ENCODE measurements around the gene CA12.

Gene CA12

GRCh38 chr15:63374686-63375520 lies 6.7 kb downstream of the CA12 start:
- DNase-seq, result no peak

- DNase-seq, result no peak
Measured at GRCh38 chr15:63373866-63374548, 7.6 kb downstream of the CA12 start.

GRCh38 chr15:63373330-63373729 lies 8.3 kb downstream of the CA12 start:
- no peak for DNase-seq

DNA sequence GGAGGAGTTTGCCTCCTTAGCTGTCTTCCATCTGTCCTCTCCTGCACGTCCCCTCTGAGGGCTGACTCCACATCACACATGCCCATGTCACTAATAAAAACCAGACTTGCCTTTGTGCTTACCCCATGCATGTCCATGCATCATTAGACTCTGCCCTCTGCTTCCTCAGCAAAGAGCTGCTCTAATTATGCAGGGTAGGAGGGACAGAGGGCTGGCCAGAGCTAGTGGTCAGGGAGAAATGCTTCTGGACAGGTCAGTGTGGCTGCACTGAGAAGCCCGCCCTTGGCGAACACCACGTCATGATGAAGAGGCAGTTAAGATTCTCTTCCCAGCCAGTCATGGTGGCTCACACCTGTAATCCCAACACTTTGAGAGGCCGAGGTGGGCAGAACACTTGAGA lies 8.9 kb downstream of the CA12 start:
- no peak for DNase-seq

DNA sequence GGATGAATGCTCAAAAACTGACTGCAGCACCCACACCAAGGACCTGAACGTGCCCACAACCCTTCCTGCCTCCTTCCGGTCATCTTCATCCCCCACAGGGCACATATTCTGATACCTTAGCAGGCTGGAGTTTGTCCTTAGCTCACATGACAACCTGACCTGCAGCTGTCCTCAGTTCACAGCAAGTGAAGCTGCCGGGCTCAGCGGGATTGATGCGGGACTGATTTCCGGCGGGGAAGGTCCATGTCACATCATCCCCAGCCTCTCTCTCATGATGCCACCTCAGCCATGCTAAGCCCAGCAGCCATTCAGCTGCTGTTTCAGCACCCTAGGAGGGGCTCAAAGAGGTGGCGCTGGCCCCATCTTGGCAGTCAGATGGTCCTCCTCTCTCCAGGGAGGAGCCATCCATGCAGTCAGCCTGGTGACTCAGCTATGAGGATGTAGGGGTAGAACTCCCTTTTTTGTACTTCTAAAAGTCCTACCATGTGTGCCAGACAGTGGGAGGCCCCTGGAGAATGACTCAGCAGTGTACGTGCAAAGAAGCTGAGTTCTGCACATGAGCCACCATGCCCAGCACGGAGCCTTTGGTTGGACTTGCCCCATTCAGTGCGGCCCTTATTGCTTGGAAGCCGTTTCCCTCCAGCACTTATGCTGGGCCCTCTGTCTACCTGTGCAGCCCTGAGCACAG lies 9.5 kb downstream of the CA12 start:
- DNase-seq, result no peak

DNA sequence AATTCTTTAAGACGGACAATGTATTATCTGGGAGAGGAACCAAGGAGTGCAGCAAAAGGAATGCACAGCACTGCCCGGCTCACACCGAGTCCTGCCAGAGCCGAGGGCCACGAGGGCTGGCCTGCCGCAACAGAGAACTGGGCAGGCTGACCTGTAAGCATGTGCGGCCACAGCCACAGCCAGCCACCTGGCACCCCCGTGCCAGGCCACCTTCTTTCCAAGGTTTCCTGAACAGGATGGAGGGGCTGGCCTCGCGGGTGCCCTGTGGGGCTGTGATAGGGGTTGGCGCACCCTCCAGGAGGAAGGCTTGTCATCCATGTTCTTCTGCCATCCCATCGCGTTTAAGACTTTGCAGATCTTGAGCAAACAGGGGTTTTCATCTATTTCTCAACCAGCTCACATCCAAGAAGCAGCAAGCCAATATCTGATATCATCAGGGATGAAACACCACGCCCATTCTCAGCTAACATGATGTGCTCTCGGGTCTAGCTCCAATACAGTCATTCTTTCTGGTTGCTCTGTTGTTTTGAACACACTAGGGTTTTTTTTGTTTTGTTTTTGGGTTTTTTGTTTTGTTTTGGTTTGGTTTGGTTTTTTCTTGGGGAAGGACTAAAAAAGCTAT lies 10.2 kb downstream of the CA12 start:
- no peak for DNase-seq

DNA sequence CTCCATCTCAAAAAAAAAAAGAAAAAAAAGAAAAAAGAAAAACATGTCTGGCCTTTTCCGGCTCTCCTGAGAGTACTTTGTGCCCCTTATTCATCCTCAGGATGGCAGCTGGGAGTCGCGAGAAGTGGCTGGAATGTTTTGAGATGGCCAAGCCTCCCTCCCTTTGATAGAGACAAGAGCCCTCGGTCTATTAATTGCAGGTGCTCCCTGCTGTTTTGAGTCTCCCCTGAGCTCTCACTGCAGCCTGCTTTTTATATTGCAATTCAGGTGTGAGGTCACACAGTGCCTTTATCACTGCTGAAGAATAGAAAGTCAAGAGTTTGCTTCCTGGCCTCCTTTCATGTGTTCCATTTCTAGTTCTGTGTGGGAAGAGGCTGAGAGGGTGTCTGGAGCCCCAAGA lies 10.9 kb downstream of the CA12 start:
- DNase-seq, result no peak

DNA sequence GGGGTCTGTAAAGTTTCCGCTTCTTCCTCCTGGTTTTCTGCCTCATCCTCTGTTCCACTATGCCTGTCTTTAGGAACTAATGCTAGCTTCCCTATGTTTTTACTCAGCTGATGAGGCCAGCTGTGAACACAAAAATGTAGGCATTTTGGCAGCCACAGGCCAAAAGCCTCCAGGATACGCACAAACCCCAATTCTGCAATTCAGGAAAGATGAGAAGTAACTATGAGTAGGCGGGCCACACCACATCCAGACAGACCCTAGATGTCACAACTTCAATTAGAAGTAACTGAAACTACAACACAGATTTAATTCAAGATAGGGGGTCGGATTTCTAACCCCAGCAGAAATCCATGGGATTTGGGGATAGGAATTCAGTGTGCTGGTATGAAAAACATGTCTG lies 11.9 kb downstream of the CA12 start:
- DNase-seq, result no peak

GRCh38 chr15:63369296-63369695 lies 12.3 kb downstream of the CA12 start:
- no peak for DNase-seq

DNA sequence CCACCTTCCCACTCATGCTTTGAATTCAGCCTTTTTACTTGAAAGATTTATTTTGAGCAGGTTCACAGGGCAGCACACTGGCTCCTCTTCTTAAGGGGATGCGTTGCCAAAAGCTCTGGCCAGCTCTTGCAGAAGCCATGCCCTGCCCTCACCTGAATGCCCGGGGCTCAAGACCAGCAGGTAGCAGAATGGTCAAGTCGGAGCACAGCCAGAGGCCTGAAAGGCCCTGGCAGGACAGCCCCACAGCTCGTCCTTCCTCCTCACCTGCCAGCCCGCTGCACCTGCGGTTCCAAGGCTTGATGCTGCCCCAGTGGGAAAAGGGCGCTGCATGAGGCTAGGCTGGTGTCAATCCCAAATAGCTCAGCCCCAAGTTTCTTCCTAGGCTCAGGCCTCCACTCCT lies 13.1 kb downstream of the CA12 start:
- DNase-seq, result no peak

GRCh38 chr15:63367900-63368299 lies 13.7 kb downstream of the CA12 start:
- no peak for DNase-seq

DNA sequence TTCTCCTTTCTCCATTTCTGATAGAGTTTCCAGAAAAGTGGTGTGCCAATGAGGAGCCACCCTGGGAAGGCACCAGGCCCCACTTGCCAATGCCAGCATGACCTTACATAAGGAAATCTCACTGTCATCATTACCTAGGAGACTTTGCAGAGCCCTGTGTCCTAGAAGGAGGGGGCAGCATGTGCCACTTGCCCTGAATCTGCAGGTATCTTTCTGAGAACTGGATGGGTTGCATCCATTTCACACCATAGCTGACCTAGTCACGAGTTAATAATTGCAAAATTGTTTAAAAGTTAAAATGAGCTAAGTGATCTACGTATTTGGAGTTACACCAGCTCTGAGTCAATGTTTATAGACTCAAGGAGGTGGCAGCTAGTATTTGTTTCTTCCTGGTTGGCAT lies 14.3 kb downstream of the CA12 start:
- no peak for DNase-seq

- DNase-seq, result no peak
Measured at GRCh38 chr15:63366451-63366850, 15.2 kb downstream of the CA12 start.

DNA sequence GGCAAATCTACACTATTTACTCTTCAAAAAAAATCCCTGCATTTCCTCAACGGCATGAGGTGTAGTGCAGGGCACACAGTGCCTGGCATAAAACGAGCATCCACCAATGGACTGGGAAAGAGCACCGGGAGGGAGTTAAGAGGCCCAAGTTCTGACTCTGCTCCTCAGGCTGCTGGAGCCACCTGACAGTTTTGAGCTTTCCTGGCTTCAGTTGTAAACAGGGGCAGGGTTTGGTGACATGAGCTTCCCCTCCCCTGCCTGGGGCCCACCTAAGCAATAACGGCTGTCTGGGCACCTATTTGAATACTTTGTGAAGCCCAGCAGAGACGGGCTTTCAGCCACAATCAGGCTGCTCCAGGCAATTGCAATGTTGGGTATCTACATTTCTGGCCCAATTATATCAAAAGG lies 16.4 kb downstream of the CA12 start:
- no peak for DNase-seq

- no peak for DNase-seq
Measured at GRCh38 chr15:63364399-63365272, 17.0 kb downstream of the CA12 start.

GRCh38 chr15:63363292-63363691 lies 18.4 kb downstream of the CA12 start:
- no peak for DNase-seq

- no peak for DNase-seq
Measured at GRCh38 chr15:63362885-63363284, 18.8 kb downstream of the CA12 start.

GRCh38 chr15:63362196-63362595 lies 19.4 kb downstream of the CA12 start:
- no peak for DNase-seq

DNA sequence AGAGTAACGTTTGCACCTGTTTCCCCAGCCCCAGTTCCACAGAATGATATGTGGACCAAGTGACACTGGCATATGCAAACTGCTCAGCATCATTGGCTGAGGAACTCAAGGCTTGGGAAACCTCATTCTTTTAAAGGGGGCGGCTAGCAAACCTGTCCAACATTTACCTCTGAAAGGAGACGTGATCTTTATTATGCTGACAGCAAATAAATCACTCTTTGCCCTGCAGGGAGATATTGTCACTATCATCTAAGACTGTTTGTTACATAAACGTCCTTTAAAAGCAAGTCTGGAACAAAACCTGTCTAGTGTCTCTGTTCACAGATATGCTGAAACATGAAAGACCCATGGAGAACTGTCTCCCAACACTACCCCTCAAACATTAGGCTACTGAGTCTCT lies 21.5 kb downstream of the CA12 start:
- DNase-seq, result no peak

DNA sequence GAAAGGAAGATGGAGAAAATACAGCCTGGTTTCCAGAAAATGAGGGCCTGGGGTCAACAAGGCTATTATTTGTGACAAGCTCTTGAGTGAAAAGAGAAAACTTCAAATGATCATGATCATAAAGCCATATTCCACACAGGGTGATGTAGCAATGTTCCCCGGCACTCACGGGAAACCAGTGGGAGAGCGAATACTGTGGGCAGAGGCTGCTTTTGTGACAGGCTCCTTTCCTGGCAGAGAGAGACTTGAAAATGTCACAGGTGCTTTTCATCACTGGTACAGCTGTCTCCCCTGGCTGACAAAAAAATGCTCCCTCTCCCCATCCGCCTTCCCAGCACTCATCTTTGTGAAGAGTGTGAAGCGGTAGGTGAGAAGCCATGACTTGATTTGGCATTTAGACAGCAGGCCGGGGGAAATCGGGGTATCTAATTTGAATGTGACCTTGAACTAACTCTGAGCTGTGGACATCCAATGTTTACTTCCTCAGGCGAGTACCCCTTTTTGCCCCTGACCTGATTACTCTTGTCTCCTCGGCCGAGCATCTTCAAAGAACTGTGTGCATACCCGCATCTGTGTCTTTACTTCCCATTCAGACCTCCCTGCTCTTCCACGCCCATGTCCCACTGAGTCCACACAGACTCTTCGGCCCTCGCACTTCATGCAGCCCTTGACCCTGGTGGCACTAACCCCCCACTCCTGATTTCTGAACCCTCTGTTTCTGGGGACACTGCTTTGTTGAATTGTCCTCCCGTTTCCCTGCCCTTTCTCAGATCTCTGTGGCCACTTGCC lies 23.2 kb downstream of the CA12 start:
- no peak for DNase-seq

GRCh38 chr15:63357731-63358130 lies 23.9 kb downstream of the CA12 start:
- DNase-seq, result no peak

- DNase-seq, result no peak
Measured at GRCh38 chr15:63357061-63357460, 24.6 kb downstream of the CA12 start.

Data from activated naive CD4-positive, alpha-beta T cell treated with anti-CD3 and anti-CD28 coated beads, Interleukin-2, amount 50 U/mL, for 16 hours (primary cell).